Measurements from ENCODE around the gene SPDYE1.

Gene SPDYE1

DNA sequence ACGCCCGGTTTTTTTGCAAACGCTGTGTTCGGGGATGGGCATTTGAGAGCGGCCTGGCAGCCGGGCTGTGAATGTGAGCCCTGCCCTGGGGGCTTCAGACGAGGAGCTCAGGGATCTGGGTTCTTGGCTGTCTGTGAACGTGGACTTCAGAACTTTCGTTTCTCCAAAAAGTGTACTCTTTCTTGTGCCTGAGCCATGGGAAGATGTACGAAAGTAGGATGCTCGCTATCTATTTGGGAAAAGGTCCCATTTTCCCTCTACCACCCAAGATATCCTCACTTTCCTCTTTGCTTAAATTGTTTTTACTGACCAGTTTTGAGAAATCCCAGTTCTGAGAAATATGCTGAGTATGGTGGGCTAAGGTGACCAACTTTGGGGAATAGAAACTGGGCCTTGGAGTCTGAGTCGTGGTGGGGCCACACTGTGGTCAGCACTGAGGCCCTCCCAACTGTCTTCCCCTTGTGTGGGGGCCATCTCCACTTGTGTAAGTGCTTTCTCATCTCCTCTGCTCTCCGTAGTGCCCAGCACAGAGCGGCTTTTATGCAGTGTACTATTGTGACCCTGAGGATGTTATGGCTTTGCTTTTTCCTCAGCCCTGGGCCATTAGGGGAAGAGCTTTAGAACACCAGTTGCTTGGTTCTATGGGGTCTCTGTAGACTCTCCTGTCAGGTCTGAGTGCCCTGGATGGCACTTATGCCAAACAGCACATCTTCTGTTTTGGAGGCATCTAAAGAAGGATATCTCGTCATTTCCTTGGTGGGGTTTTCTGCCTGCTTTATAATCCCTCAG is 47.7 kb downstream of the SPDYE1 start:
- DNase-seq, result no peak

DNA sequence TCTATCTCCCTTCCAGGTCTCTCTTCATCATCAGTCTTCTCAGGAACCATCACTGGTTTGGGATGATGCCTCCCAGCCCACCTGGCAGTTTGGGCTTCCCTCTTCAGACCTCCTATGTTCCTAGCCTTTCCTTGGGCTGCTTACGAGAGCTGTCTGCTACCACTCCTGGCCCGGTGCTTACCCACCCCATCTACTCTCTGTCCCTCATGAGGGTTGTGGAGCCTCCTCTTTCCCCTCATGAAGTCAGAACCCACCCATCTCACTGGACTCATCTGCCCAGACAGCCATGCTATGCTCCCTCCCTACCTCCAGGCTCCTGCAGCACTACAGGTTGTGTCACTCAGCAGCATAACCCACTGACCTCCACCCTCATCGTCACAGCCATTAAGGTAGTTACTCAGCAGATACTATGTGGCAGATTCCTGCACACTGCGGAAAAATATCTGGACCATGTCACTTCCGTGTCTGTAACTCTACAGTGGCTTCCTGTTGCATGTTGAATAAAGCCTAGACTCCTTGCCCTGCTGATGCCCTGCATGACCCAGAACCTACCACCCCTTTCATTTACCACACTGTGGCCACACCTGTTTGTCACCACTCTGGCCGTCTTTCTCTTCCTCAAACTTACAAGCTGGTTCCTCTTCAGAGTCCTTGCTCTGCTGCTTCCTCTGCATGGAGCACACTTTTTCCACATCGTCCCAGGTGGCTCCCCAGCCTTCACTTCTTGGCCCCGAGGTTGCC is 48.8 kb downstream of the SPDYE1 start:
- DNase-seq, result no peak

DNA sequence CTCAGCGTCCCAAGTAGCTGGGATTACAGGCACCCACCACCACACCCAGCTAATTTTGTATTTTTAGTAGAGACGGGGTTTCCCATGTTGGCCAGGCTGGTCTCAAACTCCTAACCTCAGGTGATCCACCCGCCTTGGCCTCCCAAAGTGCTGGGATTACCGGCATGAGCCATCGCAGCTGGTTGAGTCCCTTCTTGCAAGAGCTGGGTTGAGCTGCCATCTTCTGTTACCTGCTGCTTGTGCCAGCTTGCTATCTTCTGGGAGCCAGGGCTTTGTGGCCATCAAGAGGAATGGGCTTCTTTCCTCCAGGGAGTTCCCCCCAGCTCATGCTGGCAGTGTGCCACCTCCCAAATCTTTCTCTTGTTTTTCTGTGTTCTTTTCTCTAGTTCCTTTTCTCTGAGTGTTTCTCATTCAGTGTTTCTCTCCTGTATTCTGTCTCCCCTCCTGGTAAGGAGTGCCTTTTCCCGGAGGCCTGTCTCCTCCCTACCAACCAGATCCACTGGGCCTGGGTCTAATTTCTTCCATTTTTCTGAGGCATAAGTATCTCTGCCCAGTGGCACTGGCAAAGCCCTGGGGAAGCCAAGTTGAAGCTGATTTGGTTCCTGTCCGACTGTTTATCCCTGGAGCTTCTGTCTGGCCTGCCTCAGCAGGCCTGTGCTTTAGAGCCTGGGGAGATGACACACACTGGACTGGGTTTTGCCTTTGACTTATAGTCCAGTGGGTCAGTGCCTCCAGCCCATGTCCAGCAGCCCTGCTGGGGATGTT is 50.5 kb downstream of the SPDYE1 start:
- no peak for DNase-seq

DNA sequence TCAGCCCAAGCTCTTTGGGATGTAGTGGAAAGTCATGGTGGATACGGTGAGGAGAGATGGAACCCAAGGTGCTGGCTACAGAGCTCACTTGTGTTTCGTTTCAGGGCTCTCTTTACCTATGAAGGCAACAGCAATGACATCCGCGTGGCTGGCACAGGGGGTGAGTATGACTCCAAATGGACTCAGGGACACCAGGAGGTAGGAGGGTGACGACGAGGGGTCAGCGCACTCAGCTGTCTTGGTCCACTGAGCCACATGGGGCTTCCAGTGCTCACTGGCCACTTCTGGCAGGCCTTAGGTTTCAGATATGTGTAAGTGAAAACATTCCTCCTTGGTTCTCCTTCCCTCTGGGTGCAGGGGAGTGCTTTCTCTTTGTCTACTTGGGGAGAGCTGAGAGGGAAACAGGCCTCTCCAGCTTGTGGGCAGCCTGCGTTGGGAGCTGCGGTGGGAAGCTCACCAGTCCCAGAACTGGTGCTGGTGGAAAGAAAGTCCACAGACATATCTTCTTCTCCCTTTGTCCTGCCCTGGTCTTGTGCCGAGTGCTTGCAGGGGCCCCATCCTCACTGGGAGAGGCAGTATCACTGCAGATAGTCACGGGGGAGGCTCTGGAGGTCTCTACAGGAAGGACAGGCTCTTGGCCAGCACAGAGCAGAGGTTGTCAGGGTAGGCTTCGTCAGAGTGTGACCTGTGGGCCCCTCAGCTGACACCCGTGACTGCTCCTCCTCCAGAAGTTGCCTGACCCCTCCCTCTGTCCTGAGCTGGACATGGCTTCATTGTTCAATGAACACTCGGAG is 52.6 kb downstream of the SPDYE1 start:
- DNase-seq, result no peak

DNA sequence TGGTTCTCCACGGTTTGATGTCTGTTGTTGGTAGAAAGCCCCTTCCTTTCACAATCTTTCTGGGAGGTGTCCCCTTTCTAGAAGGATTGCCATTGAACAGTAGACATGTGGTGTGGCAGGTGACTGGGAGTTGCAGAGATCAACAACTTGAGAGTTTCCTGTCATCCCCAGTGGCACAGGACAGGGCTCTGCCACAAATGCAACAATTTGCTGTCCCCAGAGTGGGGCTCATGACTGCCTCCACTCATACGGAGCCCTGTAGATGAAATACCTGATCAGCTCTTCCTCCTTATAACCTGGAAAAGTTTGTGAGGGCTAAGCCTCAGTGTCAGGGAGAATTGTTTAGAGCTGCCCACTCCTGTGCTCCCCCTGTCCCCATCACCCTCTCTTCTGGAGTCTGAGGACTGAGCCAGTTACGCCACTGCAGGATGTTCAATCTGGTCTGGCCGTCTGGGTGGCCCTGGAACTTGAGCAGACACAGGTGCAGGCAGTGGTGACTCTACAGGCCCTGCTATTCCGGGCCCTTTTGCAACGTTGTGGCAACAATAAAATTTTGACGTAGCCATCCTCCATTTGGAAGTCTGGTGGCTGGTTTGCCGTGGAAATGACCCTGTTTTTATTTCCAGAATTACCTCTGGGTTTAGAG is 53.3 kb downstream of the SPDYE1 start:
- DNase-seq, result no peak

DNA sequence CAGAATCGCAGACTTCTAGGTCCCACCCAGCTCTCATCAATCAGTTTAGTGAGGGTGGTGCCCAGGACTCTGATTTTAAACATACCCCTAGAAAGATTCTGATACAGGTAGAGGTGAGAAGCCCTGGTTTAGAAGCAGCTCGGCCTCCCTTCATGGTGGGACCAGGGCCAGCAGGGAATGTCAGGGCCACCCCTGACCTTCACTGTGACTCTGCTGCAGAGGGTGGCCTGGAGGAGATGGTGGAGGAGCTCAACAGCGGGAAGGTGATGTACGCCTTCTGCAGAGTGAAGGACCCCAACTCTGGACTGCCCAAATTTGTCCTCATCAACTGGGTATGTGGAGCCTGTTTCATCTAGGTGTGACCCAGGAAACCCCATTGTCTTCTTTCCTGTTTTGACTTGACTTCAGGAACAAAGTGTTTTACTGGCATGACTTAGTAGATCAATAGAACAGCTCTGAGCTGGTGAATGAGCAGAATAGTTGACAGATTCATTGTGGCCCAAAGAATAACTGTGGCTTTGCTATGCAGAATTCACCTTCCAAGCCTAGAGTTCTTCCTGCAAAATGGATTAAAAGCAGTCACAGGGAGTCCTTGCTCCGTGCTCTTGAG is 54.0 kb downstream of the SPDYE1 start:
- no peak for DNase-seq

DNA sequence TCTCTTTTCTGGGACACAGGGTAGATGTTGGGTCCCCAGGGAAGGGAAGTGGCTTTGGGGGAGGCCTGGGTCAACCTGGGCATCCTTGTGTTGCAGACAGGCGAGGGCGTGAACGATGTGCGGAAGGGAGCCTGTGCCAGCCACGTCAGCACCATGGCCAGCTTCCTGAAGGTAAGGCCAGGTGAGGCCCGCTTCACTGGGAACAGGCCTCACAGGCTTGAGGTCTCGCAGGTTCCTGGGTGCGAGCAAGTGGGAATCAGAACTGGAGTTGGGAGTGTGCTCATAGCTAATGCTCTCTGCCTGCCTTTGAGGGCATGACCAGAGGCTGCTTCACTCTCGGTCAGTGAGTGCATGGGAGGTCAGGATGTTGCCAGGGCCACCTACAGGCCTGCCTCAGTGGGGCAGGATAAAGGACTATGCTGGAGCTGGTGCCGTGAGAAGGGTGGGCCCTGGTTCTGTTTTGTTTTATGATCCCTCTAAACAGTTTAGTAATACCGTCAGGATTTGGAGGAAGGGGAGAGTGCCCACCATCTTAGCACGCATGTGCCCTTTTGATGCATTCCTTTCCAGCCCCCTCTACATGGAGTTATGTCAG is 55.2 kb downstream of the SPDYE1 start:
- no peak for DNase-seq

DNA sequence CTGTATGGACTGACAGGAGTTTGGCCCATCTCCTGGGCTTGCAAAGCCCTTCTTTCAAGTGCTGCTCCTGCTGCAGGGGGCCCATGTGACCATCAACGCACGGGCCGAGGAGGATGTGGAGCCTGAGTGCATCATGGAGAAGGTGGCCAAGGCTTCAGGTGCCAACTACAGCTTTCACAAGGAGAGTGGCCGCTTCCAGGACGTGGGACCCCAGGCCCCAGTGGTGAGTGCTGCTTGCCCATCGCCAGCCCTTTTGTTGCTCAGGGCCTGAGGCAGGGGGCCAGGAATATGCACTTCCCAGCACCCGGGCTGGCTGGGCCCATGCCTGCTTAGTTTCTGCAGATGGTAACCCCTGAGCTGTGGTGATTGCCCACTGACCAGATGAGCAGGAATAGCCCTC is 59.0 kb downstream of the SPDYE1 start:
- no peak for DNase-seq

DNA sequence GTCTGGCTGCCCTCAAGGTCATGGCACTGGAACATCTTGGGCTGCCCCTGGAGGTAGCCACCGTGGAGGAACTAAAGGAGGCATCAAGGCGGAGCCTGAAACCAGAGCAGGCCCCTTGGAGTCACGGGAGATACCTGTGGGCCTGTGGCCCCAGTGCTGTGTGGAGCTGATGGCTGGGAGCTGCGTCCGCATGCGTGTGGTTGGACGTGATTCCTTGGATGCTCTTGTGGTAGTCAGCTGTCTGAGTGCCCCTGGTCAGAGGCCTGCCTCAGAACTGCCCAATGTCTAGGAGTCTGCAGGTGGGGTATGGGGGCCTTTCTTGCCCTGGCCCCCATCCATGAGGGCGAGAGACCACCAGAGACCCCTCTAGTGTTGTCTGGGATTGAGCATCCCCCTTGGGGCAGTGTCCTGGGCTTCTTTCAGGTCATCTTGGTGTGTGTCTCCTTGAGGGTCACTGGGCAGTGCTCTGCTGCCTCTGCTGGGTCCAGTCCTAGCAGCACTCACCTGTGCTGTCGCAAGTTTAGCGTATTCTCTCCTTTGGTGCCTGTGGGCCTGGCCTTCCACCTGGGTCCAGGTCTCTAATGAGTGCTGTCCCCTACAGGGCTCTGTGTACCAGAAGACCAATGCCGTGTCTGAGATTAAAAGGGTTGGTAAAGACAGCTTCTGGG is 59.6 kb downstream of the SPDYE1 start:
- no peak for DNase-seq

DNA sequence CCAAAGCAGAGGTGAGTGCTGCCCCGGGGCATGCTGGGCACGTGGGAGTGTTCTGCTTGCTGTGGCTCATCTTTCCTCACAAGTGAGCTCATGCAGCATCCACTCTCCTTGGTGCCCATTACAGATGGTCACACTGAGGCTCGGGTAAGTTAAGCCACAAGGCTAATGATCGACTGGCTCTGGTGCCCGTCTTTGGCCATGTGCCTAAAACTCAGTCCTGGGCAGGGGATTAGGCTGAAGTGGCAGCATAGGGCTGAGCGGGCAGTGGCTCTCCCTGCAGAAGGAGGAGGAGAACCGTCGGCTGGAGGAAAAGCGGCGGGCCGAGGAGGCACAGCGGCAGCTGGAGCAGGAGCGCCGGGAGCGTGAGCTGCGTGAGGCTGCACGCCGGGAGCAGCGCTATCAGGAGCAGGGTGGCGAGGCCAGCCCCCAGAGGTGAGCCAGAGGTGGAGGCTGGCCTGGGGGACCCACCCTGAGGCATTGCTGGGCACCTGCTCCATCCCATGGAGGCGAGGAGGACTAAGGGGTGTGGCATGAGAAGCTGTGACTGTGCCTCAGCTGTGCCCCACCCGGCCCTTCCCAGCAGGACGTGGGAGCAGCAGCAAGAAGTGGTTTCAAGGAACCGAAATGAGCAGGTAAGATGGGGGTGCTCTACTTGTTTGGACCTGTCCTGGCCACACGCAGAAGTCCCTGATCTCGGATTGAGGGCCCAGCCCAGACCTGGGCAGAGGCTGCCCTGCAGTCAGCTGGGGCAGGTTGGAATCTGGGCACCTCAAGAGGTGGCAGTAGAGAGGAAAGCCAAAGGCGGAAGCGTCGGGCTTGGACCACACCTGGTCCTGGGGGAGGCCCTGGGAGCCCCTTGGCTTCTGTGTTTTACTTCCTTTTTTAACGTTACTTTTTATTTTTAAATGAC is 60.4 kb downstream of the SPDYE1 start:
- no peak for DNase-seq

DNA sequence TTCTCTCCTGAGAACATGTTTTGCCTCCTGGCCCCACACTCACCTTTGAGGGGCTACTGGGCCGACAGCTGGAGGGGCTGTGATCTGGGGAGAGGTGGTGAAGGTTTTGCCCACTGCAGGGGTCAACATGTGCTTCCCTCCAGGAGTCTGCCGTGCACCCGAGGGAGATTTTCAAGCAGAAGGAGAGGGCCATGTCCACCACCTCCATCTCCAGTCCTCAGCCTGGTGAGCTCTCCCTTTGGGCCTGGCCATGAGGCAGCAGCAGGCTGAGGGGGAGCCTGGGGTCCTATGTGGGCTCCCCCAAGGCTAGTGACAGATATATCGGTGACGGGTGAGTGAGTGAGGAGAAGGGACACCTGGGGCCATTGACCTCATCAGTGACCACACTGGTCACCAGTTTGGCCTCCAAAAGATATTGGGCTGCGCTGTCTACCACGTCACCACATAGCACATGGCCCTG is 61.1 kb downstream of the SPDYE1 start:
- DNase-seq, result no peak

DNA sequence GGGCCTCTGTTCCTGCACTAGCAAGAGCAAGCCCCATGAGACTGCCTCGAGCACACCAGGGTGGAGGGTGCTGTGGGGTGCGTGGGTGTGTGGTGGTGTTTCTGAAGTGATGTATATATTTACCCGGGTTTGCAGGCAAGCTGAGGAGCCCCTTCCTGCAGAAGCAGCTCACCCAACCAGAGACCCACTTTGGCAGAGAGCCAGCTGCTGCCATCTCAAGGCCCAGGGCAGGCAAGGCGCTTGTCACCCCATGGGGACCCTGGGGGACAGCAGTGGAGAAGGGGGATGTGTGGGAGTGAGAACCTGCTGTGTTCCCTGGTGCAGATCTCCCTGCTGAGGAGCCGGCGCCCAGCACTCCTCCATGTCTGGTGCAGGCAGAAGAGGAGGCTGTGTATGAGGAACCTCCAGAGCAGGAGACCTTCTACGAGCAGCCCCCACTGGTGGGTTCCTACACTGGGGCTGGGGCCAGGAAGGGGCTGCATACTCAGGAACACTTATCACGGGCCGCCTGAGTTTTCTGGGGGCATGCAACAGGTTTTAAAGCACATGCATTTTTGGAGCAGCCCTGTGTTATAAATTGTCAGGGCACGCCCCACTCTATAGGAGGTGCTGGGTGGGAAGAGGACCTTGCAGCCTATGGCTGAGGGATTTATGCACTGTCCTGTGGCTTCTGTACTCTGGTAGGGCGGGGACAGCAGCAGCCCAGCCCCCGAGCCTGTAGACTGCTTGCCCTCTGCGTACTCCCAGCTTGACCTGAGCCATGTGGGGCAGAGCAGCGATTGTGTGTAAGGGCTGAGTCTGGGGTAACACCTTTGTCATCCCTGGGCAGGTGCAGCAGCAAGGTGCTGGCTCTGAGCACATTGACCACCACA is 61.8 kb downstream of the SPDYE1 start:
- no peak for DNase-seq

Measured in NCI-H82 (cell line).